Measurements from ENCODE around the gene SIPA1L3.
"Not testable (repeated sequence)": the region's sequence is repeated elsewhere in the genome, so short reads cannot be mapped to it uniquely, and the experiment has no call there.

The SIPA1L3 gene

DNA sequence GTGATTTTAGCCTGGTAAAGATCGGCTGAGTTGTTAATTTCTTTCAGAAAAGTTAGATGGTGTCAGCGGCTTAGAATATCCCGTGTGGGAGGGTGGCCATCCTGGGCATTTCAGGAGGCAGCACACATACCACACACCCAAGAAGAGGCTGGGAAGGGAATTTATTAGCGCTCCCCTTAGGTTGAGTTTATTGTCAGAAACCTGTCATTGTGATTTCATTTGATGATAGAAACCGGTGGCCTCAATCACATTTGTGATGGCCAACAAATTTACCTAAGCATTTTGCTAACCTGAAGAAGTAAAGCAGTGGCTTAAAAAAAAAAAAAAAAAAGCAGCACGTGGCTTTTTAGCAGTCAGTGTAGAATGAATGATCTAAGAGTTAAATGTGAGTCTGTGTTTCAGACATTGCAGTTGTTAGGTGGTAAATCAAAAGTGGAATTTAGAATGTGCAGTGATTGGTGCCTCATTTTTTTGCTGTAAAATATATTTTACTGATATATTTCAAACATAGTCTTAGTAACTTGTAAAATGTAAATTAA, 2.7 kb downstream of the SIPA1L3 start:
- H3K4me3 ChIP-seq (ENCODE audit: low read length), result no peak overlapping the region
- TF ChIP-seq, protein P1, sequence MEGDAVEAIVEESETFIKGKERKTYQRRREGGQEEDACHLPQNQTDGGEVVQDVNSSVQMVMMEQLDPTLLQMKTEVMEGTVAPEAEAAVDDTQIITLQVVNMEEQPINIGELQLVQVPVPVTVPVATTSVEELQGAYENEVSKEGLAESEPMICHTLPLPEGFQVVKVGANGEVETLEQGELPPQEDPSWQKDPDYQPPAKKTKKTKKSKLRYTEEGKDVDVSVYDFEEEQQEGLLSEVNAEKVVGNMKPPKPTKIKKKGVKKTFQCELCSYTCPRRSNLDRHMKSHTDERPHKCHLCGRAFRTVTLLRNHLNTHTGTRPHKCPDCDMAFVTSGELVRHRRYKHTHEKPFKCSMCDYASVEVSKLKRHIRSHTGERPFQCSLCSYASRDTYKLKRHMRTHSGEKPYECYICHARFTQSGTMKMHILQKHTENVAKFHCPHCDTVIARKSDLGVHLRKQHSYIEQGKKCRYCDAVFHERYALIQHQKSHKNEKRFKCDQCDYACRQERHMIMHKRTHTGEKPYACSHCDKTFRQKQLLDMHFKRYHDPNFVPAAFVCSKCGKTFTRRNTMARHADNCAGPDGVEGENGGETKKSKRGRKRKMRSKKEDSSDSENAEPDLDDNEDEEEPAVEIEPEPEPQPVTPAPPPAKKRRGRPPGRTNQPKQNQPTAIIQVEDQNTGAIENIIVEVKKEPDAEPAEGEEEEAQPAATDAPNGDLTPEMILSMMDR (conservative IDR thresholded peaks at IDR 0.05; ENCODE audit: low read length), result no peak
- no peak for DNase-seq (ENCODE audit: low read depth)

DNA sequence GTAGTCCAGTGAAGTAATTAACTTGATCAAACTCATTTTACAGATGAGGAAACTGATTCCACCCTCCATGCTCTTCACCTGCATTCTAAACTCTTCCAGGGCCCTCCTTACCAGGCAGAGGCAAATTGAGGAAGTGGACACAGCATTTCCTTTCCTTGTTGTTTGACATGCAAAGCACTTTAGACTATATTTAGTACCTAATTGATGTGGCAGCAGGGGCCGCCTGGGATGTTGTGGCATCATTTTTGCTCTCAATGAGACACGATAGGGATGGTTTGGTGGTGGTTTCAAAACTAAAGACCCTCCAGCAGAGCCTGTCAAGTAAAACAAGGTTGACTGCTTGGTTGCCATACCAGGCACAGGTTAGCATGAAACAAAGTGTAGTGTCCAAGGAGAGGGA, 7.9 kb downstream of the SIPA1L3 start:
- TF ChIP-seq, protein P1 (conservative IDR thresholded peaks at IDR 0.05; ENCODE audit: low read length), result no peak
- no peak overlapping the region for H3K4me3 ChIP-seq (ENCODE audit: low read length)
- no peak for DNase-seq (ENCODE audit: low read depth)

DNA sequence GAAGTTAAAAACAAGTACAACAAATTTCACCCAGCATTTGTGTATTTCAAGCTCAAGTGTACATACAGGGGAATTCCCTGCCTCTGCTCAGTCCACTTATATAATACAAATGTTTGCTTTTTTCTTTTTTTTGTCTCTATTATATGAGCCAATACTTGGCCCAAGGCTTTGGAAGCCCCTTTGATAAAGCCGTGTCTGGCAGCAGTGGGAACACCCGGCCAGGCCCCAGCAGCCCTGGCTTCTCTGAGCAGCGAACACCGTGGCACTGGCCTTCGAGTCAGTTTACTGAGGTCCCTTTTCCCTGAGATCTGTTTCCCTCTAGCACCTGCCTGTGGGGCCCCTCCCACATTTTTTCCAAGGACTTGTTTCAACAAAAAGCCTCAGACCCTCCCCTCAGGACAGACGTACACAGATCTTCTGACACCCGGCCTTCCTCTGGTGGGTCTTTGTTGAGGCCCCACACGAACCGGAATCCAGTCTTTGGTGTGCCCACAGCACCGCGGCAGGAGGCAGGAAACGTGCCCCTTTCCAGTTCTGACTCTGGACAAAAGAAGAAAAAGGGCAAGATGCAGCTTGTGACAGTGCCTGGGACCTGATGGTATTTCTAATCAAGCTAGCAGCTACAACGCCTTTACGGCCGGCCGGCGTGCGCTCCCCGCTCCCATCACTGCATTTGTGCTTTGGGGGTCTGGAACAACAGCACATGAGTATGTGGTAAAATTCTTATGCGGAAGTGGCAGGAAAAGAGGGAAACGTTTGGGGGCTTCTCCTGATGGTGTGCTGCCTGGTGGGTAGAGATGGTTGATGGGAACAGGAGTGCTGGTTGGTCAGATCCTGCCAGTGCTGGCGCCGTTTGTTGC, 13.8 kb downstream of the SIPA1L3 start:
- H3K4me3 ChIP-seq (ENCODE audit: low read length), result no peak overlapping the region
- TF ChIP-seq, protein P1 (conservative IDR thresholded peaks at IDR 0.05; ENCODE audit: low read length), result no peak
- DNase-seq (ENCODE audit: low read depth), result no peak

- not testable (repeated sequence) for H3K4me3 ChIP-seq (ENCODE audit: low read length)
Observed at GRCh38 chr19:37924573-37924972, 17.6 kb downstream of the SIPA1L3 start.

DNA sequence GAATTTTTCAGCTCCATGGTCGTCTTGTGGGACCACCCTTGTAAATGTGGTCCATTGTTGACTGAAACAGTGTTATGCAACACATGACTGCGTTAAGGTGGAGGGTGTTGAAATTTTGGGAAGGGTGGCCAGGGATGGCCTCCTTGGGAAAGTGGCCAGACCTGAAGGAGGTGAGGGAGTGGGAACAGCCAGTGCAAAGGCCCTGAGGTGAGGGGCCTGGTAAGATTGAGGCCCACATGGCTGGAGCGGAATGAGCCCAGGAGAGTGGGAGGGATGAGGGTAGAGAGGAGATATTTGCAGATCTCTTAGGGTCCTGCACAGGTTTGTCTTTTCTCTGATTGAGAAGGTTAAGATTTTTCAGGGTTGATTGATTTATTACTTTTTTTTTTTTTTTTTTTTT, 18.2 kb downstream of the SIPA1L3 start:
- TF ChIP-seq, protein P1 (conservative IDR thresholded peaks at IDR 0.05; ENCODE audit: low read length), result no peak

More at GRCh38 chr19:37924573-37924972, 17.6 kb downstream of the SIPA1L3 start:
- DNase-seq (ENCODE audit: low read depth), result not testable (repeated sequence)

DNA sequence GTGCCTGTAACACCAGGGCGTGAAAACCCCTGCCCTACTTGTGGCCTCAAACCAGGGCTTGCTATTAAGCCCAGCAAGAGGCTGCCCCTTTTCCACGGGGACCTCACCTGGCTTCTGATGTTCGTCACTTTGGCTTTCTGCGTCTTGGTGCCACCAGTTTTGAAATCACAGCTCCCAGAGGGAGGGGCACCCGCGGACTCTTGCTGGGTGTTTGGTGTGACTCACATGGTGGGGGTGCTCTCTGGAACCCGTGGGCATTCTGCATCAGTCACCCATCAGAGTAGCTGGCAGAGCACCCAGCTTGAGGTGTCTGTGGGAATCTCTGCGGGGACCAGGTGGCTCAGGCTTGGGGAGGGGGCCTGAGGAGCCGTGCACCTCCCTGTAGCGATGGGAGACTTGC, 19.2 kb downstream of the SIPA1L3 start:
- TF ChIP-seq, protein P1 (conservative IDR thresholded peaks at IDR 0.05; ENCODE audit: low read length), result no peak
- no peak overlapping the region for H3K4me3 ChIP-seq (ENCODE audit: low read length)
- DNase-seq (ENCODE audit: low read depth), result no peak

More for the DNA sequence above, 18.2 kb downstream of the SIPA1L3 start:
- DNase-seq (ENCODE audit: low read depth), result no peak
- H3K4me3 ChIP-seq (ENCODE audit: low read length), result no peak overlapping the region

- TF ChIP-seq, protein P1 (conservative IDR thresholded peaks at IDR 0.05; ENCODE audit: low read length), result no peak
- DNase-seq (ENCODE audit: low read depth), result no peak
- no peak overlapping the region for H3K4me3 ChIP-seq (ENCODE audit: low read length)
Observed at GRCh38 chr19:37926711-37927110, 19.7 kb downstream of the SIPA1L3 start.

Data from AG10803 (cell line).